MCF 10A (cell line): ENCODE measurements around the gene RELL2. TPM values are rescaled to one million over a fixed set of nuclear protein-coding genes. Genes with fewer than 3 reads are reported as not detected.

ENCODE experiments used
- BruUV-seq: library from RNA; stranded (reverse); fragments of 400-500 nt; replicated peaks from 2 replicates; lab custom pipeline; 2021; lab: Mats Ljungman, UMichigan
- CTCF ChIA-PET: fragments of 300-600 bp; sonication (Branson Sonifier 250); formaldehyde crosslinking; extraction: SDS; loops from one replicate; lab custom pipeline; 2021; ENCODE audit warnings: antibody characterized with exemption, inconsistent platforms; lab: Yijun Ruan, JAX
- POLR2A ChIA-PET: fragments of 300-600, 350-650 bp; sonication (Branson Sonifier 250); formaldehyde crosslinking; extraction: SDS; loops from one replicate; lab custom pipeline; 2020; ENCODE audit warnings: antibody characterized with exemption, inconsistent platforms; lab: Yijun Ruan, JAX
- DNase-seq: peaks from one replicate; pipeline ENCODE4 v3.0.0-alpha.2; 2018; ENCODE audit not compliant: unreplicated experiment
- H3K27ac Mint-ChIP-seq: one replicate; pipeline ENCODE4 v1.8.0; 2022; ENCODE audit warnings: mild to moderate bottlenecking, low read depth, mixed read lengths; ENCODE audit not compliant: unreplicated experiment
- H3K27me3 Mint-ChIP-seq: one replicate; pipeline ENCODE4 v1.8.0; 2022; ENCODE audit warnings: mixed read lengths; ENCODE audit not compliant: insufficient read depth, unreplicated experiment
- H3K36me3 Mint-ChIP-seq: one replicate; pipeline ENCODE4 v1.8.0; 2022; ENCODE audit warnings: mild to moderate bottlenecking, moderate library complexity, mixed read lengths; ENCODE audit not compliant: insufficient read depth, unreplicated experiment
- H3K4me1 Mint-ChIP-seq: one replicate; pipeline ENCODE4 v1.8.0; 2022; ENCODE audit warnings: mixed read lengths; ENCODE audit not compliant: insufficient read depth, unreplicated experiment
- H3K4me3 Mint-ChIP-seq: one replicate; pipeline ENCODE4 v1.8.0; 2022; ENCODE audit warnings: mild to moderate bottlenecking, moderate library complexity, mixed read lengths; ENCODE audit not compliant: unreplicated experiment
- H3K9me3 Mint-ChIP-seq: one replicate; pipeline ENCODE4 v1.8.0; 2022; ENCODE audit warnings: mixed read lengths; ENCODE audit not compliant: unreplicated experiment
- CTCF ChIP-seq: fragments of 200-600 bp; IDR thresholded peaks from one replicate; pipeline ENCODE4 v1.8.0; 2022; ENCODE audit warnings: antibody characterized with exemption, mild to moderate bottlenecking; ENCODE audit not compliant: unreplicated experiment
- intact Hi-C: fragments of 100-400 bp; cut with micrococcal nuclease; formaldehyde crosslinking; loops from 2 replicates; pipeline ENCODE4 v1.14.1; 2022
- total RNA-seq: library from RNA; stranded (reverse); gene quantifications from 2 replicates; pipeline ENCODE4 v1.2.3, GENCODE V29; 2022

The RELL2 gene
- total RNA-seq, 1 experiment from 2014 or later: 12.5 TPM

GRCh38 chr5:141686648-141687416 lies 50.0 kb downstream of the RELL2 start:
- H3K36me3 Mint-ChIP-seq: no peaks in the 10 kb centered on the region
- BruUV-seq: no TSS peak
- H3K4me1 Mint-ChIP-seq: peaks cover under 1% of the 10 kb centered on the region
- H3K27me3 Mint-ChIP-seq: peaks cover 32% of the 10 kb centered on the region
- TF ChIP-seq CTCF: no peak
- ChIA-PET CTCF (interaction anchor here (0.5 to 3.7 kb wide), 9 partner anchors 13 to 596 kb away, joined by 3 to 13 read pairs (median 3); partner anchors contain the start of gene PCDH1), POLR2A (interaction anchor here (1.0 kb wide), 2 partner anchors 163 to 282 kb away, joined by 3 to 4 read pairs; no protein-coding TSS in a partner anchor)
- no peak for DNase-seq
- intact Hi-C loops: no loop called here
- H3K4me3 Mint-ChIP-seq: no peak overlapping the region
- H3K27ac Mint-ChIP-seq: no peak overlapping the region
- H3K9me3 Mint-ChIP-seq: no peaks in the 10 kb centered on the region

Other genes starting within 250 kb of the RELL2 start
- gene PCDHGB4, start 249.3 kb upstream of the RELL2 start, total RNA-seq: 0.49 and 0.79 TPM in 2 replicates
- gene PCDHGA8, start 244.4 kb upstream of the RELL2 start, total RNA-seq: 0.28 and 0.56 TPM in 2 replicates
- gene PCDHGB5, start 239.1 kb upstream of the RELL2 start, total RNA-seq: 3.2 and 5.6 TPM in 2 replicates
- 0.89 and 1.3 TPM in 2 replicates for gene PCDHGA9, start 234.2 kb upstream of the RELL2 start, total RNA-seq
- gene PCDHGB6, start 229.0 kb upstream of the RELL2 start, total RNA-seq: 0.68 and 1.4 TPM in 2 replicates
- gene PCDHGA10, start 224.0 kb upstream of the RELL2 start, total RNA-seq: 1.4 TPM in 2 replicates
- 0.75 and 1.2 TPM in 2 replicates for gene PCDHGB7, start 219.3 kb upstream of the RELL2 start, total RNA-seq
- gene PCDHGA11, start 215.9 kb upstream of the RELL2 start, total RNA-seq: 0.30 and 0.76 TPM in 2 replicates
- gene PCDHGA12, start 206.5 kb upstream of the RELL2 start, total RNA-seq: 0.79 and 0.91 TPM in 2 replicates
- gene PCDHGC3, start 161.0 kb upstream of the RELL2 start, total RNA-seq: 17.3 and 31.7 TPM in 2 replicates
- gene PCDHGC4, start 152.0 kb upstream of the RELL2 start, total RNA-seq: 0.40 and 1.7 TPM in 2 replicates
- gene PCDHGC5, start 147.9 kb upstream of the RELL2 start, total RNA-seq: 0.61 and 0.69 TPM in 2 replicates
- gene DIAPH1, start 18.0 kb upstream of the RELL2 start, total RNA-seq: 203 and 228 TPM in 2 replicates
- gene HDAC3, start 148 bp upstream of the RELL2 start, total RNA-seq: 83.5 and 85.6 TPM in 2 replicates
- 21.2 and 22.1 TPM in 2 replicates for gene FCHSD1, start 14.4 kb downstream of the RELL2 start, total RNA-seq
- 19.8 and 22.8 TPM in 2 replicates for gene ARAP3, start 45.2 kb downstream of the RELL2 start, total RNA-seq
- gene PCDH1, start 241.4 kb downstream of the RELL2 start, total RNA-seq: 9.9 and 15.7 TPM in 2 replicates